ENCODE data around the gene ZNF75A. TPM values are rescaled to one million over a fixed set of nuclear protein-coding genes. Genes with fewer than 3 reads are reported as not detected.

ZNF75A gene
- total RNA-seq, 1 donor from 2014 or later = 24.6 TPM

GRCh38 chr16:3328643-3329042 is 23.3 kb downstream of the ZNF75A start:
- intact Hi-C loops (cut with DNase I) = no loop called here
- Histone ChIP-seq H3K4me3 (no peak overlapping the region), H3K4me1 (no peaks in the 10 kb centered on the region), H3K9me3 (peaks cover 6% of the 10 kb centered on the region), H3K27me3 (no peaks in the 10 kb centered on the region), H3K36me3 (no peaks in the 10 kb centered on the region), H3K27ac (no peak overlapping the region)
- TF ChIP-seq POLR2A (IDR thresholded peaks at IDR 0.05) (no peak), POLR2AphosphoS5 (IDR thresholded peaks at IDR 0.05; ENCODE audit: insufficient read depth in 1 of 2, low read depth in 1 of 2) (no peak)
- TF ChIP-seq, protein P1, sequence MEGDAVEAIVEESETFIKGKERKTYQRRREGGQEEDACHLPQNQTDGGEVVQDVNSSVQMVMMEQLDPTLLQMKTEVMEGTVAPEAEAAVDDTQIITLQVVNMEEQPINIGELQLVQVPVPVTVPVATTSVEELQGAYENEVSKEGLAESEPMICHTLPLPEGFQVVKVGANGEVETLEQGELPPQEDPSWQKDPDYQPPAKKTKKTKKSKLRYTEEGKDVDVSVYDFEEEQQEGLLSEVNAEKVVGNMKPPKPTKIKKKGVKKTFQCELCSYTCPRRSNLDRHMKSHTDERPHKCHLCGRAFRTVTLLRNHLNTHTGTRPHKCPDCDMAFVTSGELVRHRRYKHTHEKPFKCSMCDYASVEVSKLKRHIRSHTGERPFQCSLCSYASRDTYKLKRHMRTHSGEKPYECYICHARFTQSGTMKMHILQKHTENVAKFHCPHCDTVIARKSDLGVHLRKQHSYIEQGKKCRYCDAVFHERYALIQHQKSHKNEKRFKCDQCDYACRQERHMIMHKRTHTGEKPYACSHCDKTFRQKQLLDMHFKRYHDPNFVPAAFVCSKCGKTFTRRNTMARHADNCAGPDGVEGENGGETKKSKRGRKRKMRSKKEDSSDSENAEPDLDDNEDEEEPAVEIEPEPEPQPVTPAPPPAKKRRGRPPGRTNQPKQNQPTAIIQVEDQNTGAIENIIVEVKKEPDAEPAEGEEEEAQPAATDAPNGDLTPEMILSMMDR (IDR thresholded peaks at IDR 0.05) = no peak
- DNase-seq (ENCODE audit: extremely low spot score in 2 of 2) = no peak

- intact Hi-C loops (cut with DNase I) = no loop called here
- DNase-seq (ENCODE audit: extremely low spot score in 2 of 2) = no peak
Measured at GRCh38 chr16:3346041-3346440, 40.7 kb downstream of the ZNF75A start.

DNA sequence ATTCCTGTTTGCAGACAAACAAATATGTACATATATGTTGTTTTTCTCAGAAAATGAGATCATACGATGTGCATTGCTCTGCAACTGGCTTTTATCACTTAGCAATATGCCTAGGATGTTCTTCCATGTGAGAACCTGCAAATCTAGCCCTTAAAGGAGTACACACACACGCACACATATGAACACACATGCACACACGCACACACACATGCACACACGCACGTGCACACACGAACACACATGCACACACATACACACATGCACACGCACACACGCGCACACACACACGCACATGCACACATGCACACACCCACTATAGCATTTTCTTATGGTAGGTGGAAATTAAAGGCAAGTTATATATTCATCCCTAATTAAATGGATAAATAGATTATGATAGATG is 42.3 kb downstream of the ZNF75A start:
- Histone ChIP-seq H3K9me3 (no peaks in the 10 kb centered on the region), H3K27me3 (no peaks in the 10 kb centered on the region), H3K27ac (no peak overlapping the region), H3K4me3 (no peak overlapping the region), H3K4me1 (no peaks in the 10 kb centered on the region), H3K36me3 (no peaks in the 10 kb centered on the region)
- TF ChIP-seq, protein P1 (IDR thresholded peaks at IDR 0.05) = no peak
- TF ChIP-seq POLR2AphosphoS5 (IDR thresholded peaks at IDR 0.05; ENCODE audit: insufficient read depth in 1 of 2, low read depth in 1 of 2) = no peak
- no peak for TF ChIP-seq POLR2A (IDR thresholded peaks at IDR 0.05)
- intact Hi-C loops (cut with DNase I) = no loop called here
- DNase-seq (ENCODE audit: extremely low spot score in 2 of 2) = no peak

More at GRCh38 chr16:3346041-3346440, 40.7 kb downstream of the ZNF75A start:
- TF ChIP-seq POLR2AphosphoS5 (IDR thresholded peaks at IDR 0.05; ENCODE audit: insufficient read depth in 1 of 2, low read depth in 1 of 2) (no peak), POLR2A (IDR thresholded peaks at IDR 0.05) (no peak)
- TF ChIP-seq, protein P1 (IDR thresholded peaks at IDR 0.05) = no peak
- Histone ChIP-seq H3K4me3 (no peak overlapping the region), H3K36me3 (no peaks in the 10 kb centered on the region), H3K27ac (no peak overlapping the region), H3K9me3 (no peaks in the 10 kb centered on the region), H3K27me3 (no peaks in the 10 kb centered on the region), H3K4me1 (no peaks in the 10 kb centered on the region)

DNA sequence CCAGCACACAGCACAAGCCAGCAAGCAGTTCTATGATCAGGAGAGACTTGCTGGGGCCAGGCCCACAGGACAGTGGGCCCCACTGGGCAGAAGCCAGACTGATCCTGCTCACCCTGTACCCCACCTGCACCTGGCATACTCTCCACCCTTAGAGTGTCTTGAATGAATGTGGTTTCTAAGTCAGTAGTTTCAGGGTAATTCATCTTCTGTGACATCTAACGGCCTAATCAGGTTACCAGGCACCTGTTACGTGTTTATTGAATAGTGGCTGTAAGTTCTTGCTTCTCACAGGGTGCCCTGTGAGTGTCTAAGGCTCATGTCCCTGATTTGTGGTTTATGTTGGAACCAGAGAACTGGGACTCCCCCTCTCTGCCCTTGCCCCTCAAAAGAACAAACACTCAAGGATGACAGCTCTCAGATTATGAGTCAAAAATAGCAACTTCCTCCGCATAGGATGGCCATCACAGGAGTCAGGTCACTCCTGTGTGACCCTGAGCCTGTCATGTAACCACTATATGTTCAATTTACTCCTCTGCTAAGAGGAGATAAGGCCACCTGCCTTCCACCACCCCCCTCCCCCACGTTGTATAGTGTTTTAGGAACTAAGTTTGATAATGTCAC is 43.4 kb downstream of the ZNF75A start:
- H3K27me3 ChIP-seq = no peaks in the 10 kb centered on the region
- DNase-seq (ENCODE audit: extremely low spot score in 2 of 2) = no peak
- H3K27ac ChIP-seq = no peak overlapping the region
- H3K4me1 ChIP-seq = no peaks in the 10 kb centered on the region
- H3K4me3 ChIP-seq = no peak overlapping the region
- TF ChIP-seq, protein P1 (IDR thresholded peaks at IDR 0.05) = no peak
- TF ChIP-seq POLR2A (IDR thresholded peaks at IDR 0.05) (no peak), POLR2AphosphoS5 (IDR thresholded peaks at IDR 0.05; ENCODE audit: insufficient read depth in 1 of 2, low read depth in 1 of 2) (no peak)
- intact Hi-C loops (cut with DNase I) = no loop called here
- no peaks in the 10 kb centered on the region for H3K9me3 ChIP-seq
- no peaks in the 10 kb centered on the region for H3K36me3 ChIP-seq

DNA sequence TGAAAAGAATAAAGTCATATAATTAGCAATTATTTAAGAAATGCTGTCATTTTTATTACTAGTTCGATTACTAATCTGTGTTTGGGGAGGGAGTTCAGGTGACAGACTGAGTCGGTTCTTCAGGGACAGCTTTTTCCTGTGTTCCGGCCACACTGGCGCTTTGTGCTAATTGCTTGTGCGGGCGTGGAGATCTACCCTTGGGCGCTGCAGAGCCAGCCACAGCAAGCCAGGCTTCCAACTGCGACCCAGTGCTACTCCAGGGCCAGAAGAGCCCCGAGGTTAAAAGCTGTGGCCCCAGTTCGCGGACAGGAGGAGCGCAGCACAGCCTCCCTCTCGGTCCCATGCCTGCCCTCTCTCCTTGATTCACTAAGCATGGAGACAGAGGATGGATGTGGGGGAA is 43.9 kb downstream of the ZNF75A start:
- no peaks in the 10 kb centered on the region for H3K9me3 ChIP-seq
- no peaks in the 10 kb centered on the region for H3K4me1 ChIP-seq
- no peak overlapping the region for H3K27ac ChIP-seq
- intact Hi-C loops (cut with DNase I) = no loop called here
- TF ChIP-seq, protein P1 (IDR thresholded peaks at IDR 0.05) = no peak
- TF ChIP-seq POLR2A (IDR thresholded peaks at IDR 0.05) = no peak
- TF ChIP-seq POLR2AphosphoS5 (IDR thresholded peaks at IDR 0.05; ENCODE audit: insufficient read depth in 1 of 2, low read depth in 1 of 2) = no peak
- H3K36me3 ChIP-seq = no peaks in the 10 kb centered on the region
- no peak for DNase-seq (ENCODE audit: extremely low spot score in 2 of 2)
- no peak overlapping the region for H3K4me3 ChIP-seq
- H3K27me3 ChIP-seq = no peaks in the 10 kb centered on the region
